HUES64 (cell line): ENCODE data around the gene PPP2R2B.
"Not testable (repeated sequence)": the region's sequence is repeated elsewhere in the genome, so short reads cannot be mapped to it uniquely, and the experiment has no call there.

Experiments used
- H3K27ac ChIP-seq: 2 replicates; pipeline ENCODE4 v1.7.0; 2013; ENCODE audit warnings: low read depth, low read length, inconsistent platforms
- H3K27me3 ChIP-seq: 2 replicates; pipeline ENCODE4 v1.6.1; 2013; ENCODE audit warnings: mild to moderate bottlenecking, low read length; ENCODE audit not compliant: insufficient read depth
- H3K36me3 ChIP-seq: 2 replicates; pipeline ENCODE4 v1.6.1; 2013; ENCODE audit warnings: mild to moderate bottlenecking, low read length; ENCODE audit not compliant: insufficient read depth
- H3K4me1 ChIP-seq: 2 replicates; pipeline ENCODE4 v1.6.1; 2013; ENCODE audit warnings: mild to moderate bottlenecking, low read length, moderate library complexity; ENCODE audit not compliant: insufficient read depth
- H3K4me3 ChIP-seq: 2 replicates; pipeline ENCODE4 v1.5.1; 2013; ENCODE audit warnings: mild to moderate bottlenecking, low read length, moderate library complexity
- H3K9ac ChIP-seq: 2 replicates; pipeline ENCODE4 v1.6.1; 2013; ENCODE audit warnings: mild to moderate bottlenecking, low read depth, low read length
- H3K9me3 ChIP-seq: 2 replicates; pipeline ENCODE4 v1.6.1; 2013; ENCODE audit warnings: low read depth, low read length; ENCODE audit not compliant: insufficient read depth
- WGBS: fragments of 150-250, 120-280 bp; methylation state at CpG from one replicate; pipeline ENCODE4 v1.1.7; 2013; ENCODE audit warnings: missing lambda C conversion rate; 5-methylcytosine and 5-hydroxymethylcytosine counted together

Gene PPP2R2B

GRCh38 chr5:146624179-146624578 lies 254.4 kb downstream of the PPP2R2B start:
- 81% methylated on average over 2 of the region's 2 CpGs for whole genome bisulfite sequencing
- Histone ChIP-seq H3K27ac (no peak overlapping the region), H3K36me3 (no peaks in the 10 kb centered on the region), H3K27me3 (no peaks in the 10 kb centered on the region), H3K4me3 (no peak overlapping the region), H3K4me1 (peaks cover 9% of the 10 kb centered on the region), H3K9me3 (no peaks in the 10 kb centered on the region; the same call in 1 of the 2 replicates), H3K9ac (no peak overlapping the region)

GRCh38 chr5:146623666-146624065 lies 254.9 kb downstream of the PPP2R2B start:
- Histone ChIP-seq H3K36me3 (no peaks in the 10 kb centered on the region), H3K9ac (no peak overlapping the region), H3K9me3 (no peaks in the 10 kb centered on the region; the same call in 1 of the 2 replicates), H3K27ac (no peak overlapping the region), H3K4me1 (peaks cover 9% of the 10 kb centered on the region), H3K4me3 (no peak overlapping the region), H3K27me3 (no peaks in the 10 kb centered on the region)
- WGBS = 83% methylated on average over 1 of the region's 4 CpGs

GRCh38 chr5:146623009-146623408 lies 255.5 kb downstream of the PPP2R2B start:
- 97% methylated on average over 5 of the region's 5 CpGs for WGBS
- Histone ChIP-seq H3K9ac (no peak overlapping the region), H3K27me3 (no peaks in the 10 kb centered on the region), H3K27ac (no peak overlapping the region), H3K4me3 (no peak overlapping the region), H3K36me3 (no peaks in the 10 kb centered on the region), H3K9me3 (no peaks in the 10 kb centered on the region; the same call in 1 of the 2 replicates), H3K4me1 (peaks cover 9% of the 10 kb centered on the region)

- no peak overlapping the region for H3K9ac ChIP-seq
- no peak overlapping the region for H3K4me3 ChIP-seq
- H3K9me3 ChIP-seq = no peaks in the 10 kb centered on the region; the same call in 1 of the 2 replicates
- H3K4me1 ChIP-seq = peaks cover 9% of the 10 kb centered on the region
- WGBS = 67% methylated on average over 1 of the region's 1 CpG
- no peaks in the 10 kb centered on the region for H3K36me3 ChIP-seq
- H3K27ac ChIP-seq = no peak overlapping the region
- H3K27me3 ChIP-seq = no peaks in the 10 kb centered on the region
Measured at GRCh38 chr5:146622391-146622790, 256.2 kb downstream of the PPP2R2B start.

GRCh38 chr5:146620669-146621051 lies 257.9 kb downstream of the PPP2R2B start:
- Histone ChIP-seq H3K9me3 (peaks cover 5% of the 10 kb centered on the region), H3K4me3 (no peak overlapping the region), H3K4me1 (peaks cover 9% of the 10 kb centered on the region), H3K27ac (no peak overlapping the region), H3K27me3 (no peaks in the 10 kb centered on the region), H3K36me3 (no peaks in the 10 kb centered on the region), H3K9ac (no peak overlapping the region)
- WGBS = 69% methylated on average over 5 of the region's 5 CpGs

- no peak overlapping the region for H3K4me3 ChIP-seq
- no peak overlapping the region for H3K9ac ChIP-seq
- H3K27ac ChIP-seq = no peak overlapping the region
- peaks cover 9% of the 10 kb centered on the region for H3K4me1 ChIP-seq
- no peaks in the 10 kb centered on the region for H3K36me3 ChIP-seq
- peaks cover 8% of the 10 kb centered on the region; the same call in 1 of the 2 replicates for H3K9me3 ChIP-seq
- WGBS = 90% methylated on average over 10 of the region's 10 CpGs
- H3K27me3 ChIP-seq = no peaks in the 10 kb centered on the region
Measured at GRCh38 chr5:146620031-146620668, 258.4 kb downstream of the PPP2R2B start.

- Histone ChIP-seq H3K27ac (no peak overlapping the region), H3K9me3 (peaks cover 8% of the 10 kb centered on the region; the same call in 1 of the 2 replicates), H3K36me3 (no peaks in the 10 kb centered on the region), H3K27me3 (no peaks in the 10 kb centered on the region), H3K9ac (no peak overlapping the region), H3K4me1 (peaks cover 9% of the 10 kb centered on the region; the same call in 1 of the 2 replicates), H3K4me3 (no peak overlapping the region)
- WGBS = 96% methylated on average over 6 of the region's 6 CpGs
Measured at GRCh38 chr5:146618434-146618833, 260.1 kb downstream of the PPP2R2B start.

GRCh38 chr5:146609731-146610130 lies 268.8 kb downstream of the PPP2R2B start:
- H3K9ac ChIP-seq, H3K27ac ChIP-seq, H3K4me3 ChIP-seq, H3K4me1 ChIP-seq, H3K36me3 ChIP-seq, H3K9me3 ChIP-seq, H3K27me3 ChIP-seq: not testable (repeated sequence)
- WGBS = 8% methylated on average over 8 of the region's 17 CpGs

GRCh38 chr5:146607659-146608332 lies 270.8 kb downstream of the PPP2R2B start:
- H3K36me3 ChIP-seq = no peaks in the 10 kb centered on the region
- H3K27me3 ChIP-seq = no peaks in the 10 kb centered on the region
- H3K4me3 ChIP-seq = no peak overlapping the region
- peaks cover 5% of the 10 kb centered on the region; the same call in 1 of the 2 replicates for H3K4me1 ChIP-seq
- H3K27ac ChIP-seq = no peak overlapping the region
- no peaks in the 10 kb centered on the region for H3K9me3 ChIP-seq
- no peak overlapping the region for H3K9ac ChIP-seq

GRCh38 chr5:146606893-146607292 lies 271.7 kb downstream of the PPP2R2B start:
- Histone ChIP-seq H3K4me3 (no peak overlapping the region), H3K36me3 (no peaks in the 10 kb centered on the region)
- 96% methylated on average over 11 of the region's 11 CpGs for WGBS

GRCh38 chr5:146600376-146600775 lies 278.2 kb downstream of the PPP2R2B start:
- Histone ChIP-seq H3K27ac (no peak overlapping the region), H3K9me3 (no peaks in the 10 kb centered on the region), H3K27me3 (no peaks in the 10 kb centered on the region), H3K36me3 (peaks cover 5% of the 10 kb centered on the region), H3K4me3 (no peak overlapping the region), H3K4me1 (no peaks in the 10 kb centered on the region), H3K9ac (no peak overlapping the region)
- 98% methylated on average over 5 of the region's 5 CpGs for WGBS

More at GRCh38 chr5:146606893-146607292, 271.7 kb downstream of the PPP2R2B start:
- no peaks in the 10 kb centered on the region for H3K27me3 ChIP-seq
- no peak overlapping the region for H3K9ac ChIP-seq
- H3K9me3 ChIP-seq = no peaks in the 10 kb centered on the region
- H3K4me1 ChIP-seq = peaks cover 5% of the 10 kb centered on the region; the same call in 1 of the 2 replicates
- H3K27ac ChIP-seq = no peak overlapping the region
